ENCODE data around the gene FLT4. TPM values are rescaled to one million over a fixed set of nuclear protein-coding genes. Genes with fewer than 3 reads are reported as not detected.

Gene FLT4
- total and polyA plus RNA-seq, 2 experiments from 2014 or later: 3.4 to 13.8 TPM

- TF ChIP-seq STAT1 (IDR thresholded peaks at IDR 0.05; ENCODE audit: unreplicated experiment): no peak
- TF ChIP-seq POLR2AphosphoS5 (IDR thresholded peaks at IDR 0.05; ENCODE audit: low read depth): no peak
- TF ChIP-seq EZH2phosphoT487 (IDR thresholded peaks at IDR 0.05; ENCODE audit: unreplicated experiment): no peak
- TF ChIP-seq ZNF462 (CRISPR knock-in tag; IDR thresholded peaks at IDR 0.05): no peak
Observed at GRCh38 chr5:180568914-180569313, 80.5 kb downstream of the FLT4 start (continued).

GRCh38 chr5:180563994-180564393 is 85.4 kb downstream of the FLT4 start:
- no peaks in the 10 kb centered on the region for H3F3A ChIP-seq (replicated peaks; ENCODE audit: low read depth)
- no peaks in the 10 kb centered on the region for H3K27me3 ChIP-seq (ENCODE audit: insufficient read depth)
- H3K27ac ChIP-seq (ENCODE audit: low read depth): no peak overlapping the region
- ATAC-seq (no peak), DNase-seq (ENCODE audit: low spot score) (no peak)
- H3K4me2 ChIP-seq: no peak overlapping the region
- H3K79me2 ChIP-seq (replicated peaks; ENCODE audit: insufficient read depth): peaks cover 55% of the 10 kb centered on the region
- no peaks in the 10 kb centered on the region for H3K4me1 ChIP-seq (ENCODE audit: insufficient read depth)
- Mint-ChIP-seq H3K27me3 (ENCODE audit: insufficient read depth, low read depth, poor library complexity) (peaks cover 2% of the 10 kb centered on the region), H3K27ac (no peak overlapping the region; the same call in 1 of the 2 replicates), H3K36me3 (ENCODE audit: low read depth) (peaks cover 62% of the 10 kb centered on the region), H3K4me3 (no peak overlapping the region), H3K4me1 (no peaks in the 10 kb centered on the region), H3K9me3 (no peaks in the 10 kb centered on the region)
- no peaks in the 10 kb centered on the region for H3K9me2 ChIP-seq (ENCODE audit: insufficient read depth)
- TF ChIP-seq ETS1 (IDR thresholded peaks at IDR 0.05) (no peak), POLR2AphosphoS5 (IDR thresholded peaks at IDR 0.05; ENCODE audit: low read depth) (no peak), CREB1 (CRISPR knock-in tag; IDR thresholded peaks at IDR 0.05; ENCODE audit: low read depth) (no peak), ZNF331 (CRISPR knock-in tag; IDR thresholded peaks at IDR 0.05; ENCODE audit: low read depth) (no peak), STAT1 (IDR thresholded peaks at IDR 0.05; ENCODE audit: unreplicated experiment) (no peak), EZH2 (IDR thresholded peaks at IDR 0.05; ENCODE audit: low read depth, unreplicated experiment) (no peak), REST (IDR thresholded peaks at IDR 0.05; ENCODE audit: unreplicated experiment) (no peak), CTCF (conservative IDR thresholded peaks at IDR 0.05; ENCODE audit: low read depth in 2 of 2) (no peak)
- H2AFZ ChIP-seq: no peak overlapping the region
- no peak overlapping the region for H3K4me3 ChIP-seq
- peaks cover 20% of the 10 kb centered on the region for H3K36me3 ChIP-seq (ENCODE audit: insufficient read depth)
- peaks cover 48% of the 10 kb centered on the region for H4K20me1 ChIP-seq (replicated peaks; ENCODE audit: insufficient read depth)
